Liver (tissue), 3 donors: ENCODE results near the gene PTPRN2.

ENCODE experiments used
- ATF3 ChIP-seq: IDR thresholded peaks from 2 replicates; pipeline ENCODE4 v1.6.1; 2016; ENCODE audit warnings: antibody characterized with exemption
- CTCF ChIP-seq: fragments of 150-350 bp; IDR thresholded peaks from 2 replicates; pipeline ENCODE4 v1.5.1; 2017; ENCODE audit warnings: improper control_type of control experiment, low read depth, low read length; ENCODE audit not compliant: missing input control
- EGR1 ChIP-seq, 2 donors: IDR thresholded peaks; 2 replicates each; pipeline ENCODE4 v1.6.1; 2016 to 2018; ENCODE audit warnings: antibody characterized with exemption in 2 of 2, low read depth in 2 of 2
- FOXA2 ChIP-seq: IDR thresholded peaks from 2 replicates; pipeline ENCODE4 v1.6.1; 2016; ENCODE audit warnings: antibody characterized with exemption
- GABPA ChIP-seq, 2 donors: IDR thresholded peaks in 1 of 2; conservative IDR thresholded peaks in 1 of 2; 2 replicates each; pipeline ENCODE4 v1.6.1; 2016; ENCODE audit warnings: antibody characterized with exemption in 2 of 2, mild to moderate bottlenecking in 1 of 2, moderate library complexity in 1 of 2
- JUND ChIP-seq, 2 donors: IDR thresholded peaks; 2 replicates each; pipeline ENCODE4 v1.6.1; 2016; ENCODE audit warnings: antibody characterized with exemption in 2 of 2
- MAX ChIP-seq: IDR thresholded peaks from 2 replicates; pipeline ENCODE4 v1.6.1; 2016; ENCODE audit warnings: antibody characterized with exemption
- NR2F2 ChIP-seq: IDR thresholded peaks from 2 replicates; pipeline ENCODE4 v1.6.1; 2016; ENCODE audit warnings: antibody characterized with exemption
- RXRA ChIP-seq, 2 donors: IDR thresholded peaks; 2 replicates each; pipeline ENCODE4 v1.6.1; 2017 to 2018; ENCODE audit warnings: antibody characterized with exemption in 2 of 2, mild to moderate bottlenecking in 1 of 2
- SP1 ChIP-seq: IDR thresholded peaks from 2 replicates; pipeline ENCODE4 v1.6.1; 2018; ENCODE audit warnings: antibody characterized with exemption, mild to moderate bottlenecking
- TAF1 ChIP-seq: conservative IDR thresholded peaks from 2 replicates; pipeline ENCODE4 v1.6.1; 2016; ENCODE audit warnings: antibody characterized with exemption, mild to moderate bottlenecking
- TF ChIP-seq, protein P1 (sequence below): IDR thresholded peaks from 2 replicates; pipeline ENCODE4 v1.6.1; 2016; ENCODE audit warnings: antibody characterized with exemption, mild to moderate bottlenecking
- donor health status: healthy.
- donor health status: healthy.

- TF ChIP-seq TAF1 (no peak), JUND (IDR thresholded peaks at IDR 0.05) (no peak), SP1 (no peak), CTCF (no peak), NR2F2 (no peak), FOXA2 (no peak), EGR1 (IDR thresholded peaks at IDR 0.05; ENCODE audit: low read depth in 2 of 2) (no peak), RXRA (IDR thresholded peaks at IDR 0.05) (no peak), ATF3 (no peak), MAX (no peak), GABPA (IDR thresholded peaks at IDR 0.05 in 1 of 2, conservative IDR thresholded peaks at IDR 0.05 in 1 of 2) (no peak)
- TF ChIP-seq, protein P1, sequence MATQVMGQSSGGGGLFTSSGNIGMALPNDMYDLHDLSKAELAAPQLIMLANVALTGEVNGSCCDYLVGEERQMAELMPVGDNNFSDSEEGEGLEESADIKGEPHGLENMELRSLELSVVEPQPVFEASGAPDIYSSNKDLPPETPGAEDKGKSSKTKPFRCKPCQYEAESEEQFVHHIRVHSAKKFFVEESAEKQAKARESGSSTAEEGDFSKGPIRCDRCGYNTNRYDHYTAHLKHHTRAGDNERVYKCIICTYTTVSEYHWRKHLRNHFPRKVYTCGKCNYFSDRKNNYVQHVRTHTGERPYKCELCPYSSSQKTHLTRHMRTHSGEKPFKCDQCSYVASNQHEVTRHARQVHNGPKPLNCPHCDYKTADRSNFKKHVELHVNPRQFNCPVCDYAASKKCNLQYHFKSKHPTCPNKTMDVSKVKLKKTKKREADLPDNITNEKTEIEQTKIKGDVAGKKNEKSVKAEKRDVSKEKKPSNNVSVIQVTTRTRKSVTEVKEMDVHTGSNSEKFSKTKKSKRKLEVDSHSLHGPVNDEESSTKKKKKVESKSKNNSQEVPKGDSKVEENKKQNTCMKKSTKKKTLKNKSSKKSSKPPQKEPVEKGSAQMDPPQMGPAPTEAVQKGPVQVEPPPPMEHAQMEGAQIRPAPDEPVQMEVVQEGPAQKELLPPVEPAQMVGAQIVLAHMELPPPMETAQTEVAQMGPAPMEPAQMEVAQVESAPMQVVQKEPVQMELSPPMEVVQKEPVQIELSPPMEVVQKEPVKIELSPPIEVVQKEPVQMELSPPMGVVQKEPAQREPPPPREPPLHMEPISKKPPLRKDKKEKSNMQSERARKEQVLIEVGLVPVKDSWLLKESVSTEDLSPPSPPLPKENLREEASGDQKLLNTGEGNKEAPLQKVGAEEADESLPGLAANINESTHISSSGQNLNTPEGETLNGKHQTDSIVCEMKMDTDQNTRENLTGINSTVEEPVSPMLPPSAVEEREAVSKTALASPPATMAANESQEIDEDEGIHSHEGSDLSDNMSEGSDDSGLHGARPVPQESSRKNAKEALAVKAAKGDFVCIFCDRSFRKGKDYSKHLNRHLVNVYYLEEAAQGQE = no peak
These were observed 519.6 kb downstream of the PTPRN2 start for GRCh38 chr7:158067931-158068482.
